A549 (cell line): ENCODE results near the gene ATP13A1. TPM values are rescaled to one million over a fixed set of nuclear protein-coding genes. Genes with fewer than 3 reads are reported as not detected.

ENCODE experiments used
- ATAC-seq, 2 experiments: fragments of 200-7000 bp in 1 of 2; fragments of >200 bp in 1 of 2; cut with Nextera tagmentation in 1 of 2; cut with Tn5 transposase in 1 of 2; 3 replicates each; pipeline versions ENCODE4 v1.8.0 to v1.9.1; 2018 to 2020; ENCODE audit warnings: mild to moderate bottlenecking in 1 of 2, moderate library complexity in 1 of 2
- CTCF ChIA-PET: fragments of 300-600 bp; sonication (Branson Sonifier 250); formaldehyde crosslinking; extraction: SDS; loops from one replicate; lab custom pipeline; 2021; ENCODE audit warnings: antibody characterized with exemption, inconsistent platforms; lab: Yijun Ruan, JAX
- POLR2A ChIA-PET: fragments of 350-600 bp; formaldehyde crosslinking; extraction: SDS; loops from one replicate; lab custom pipeline; 2021; ENCODE audit warnings: antibody characterized with exemption, inconsistent platforms; lab: Yijun Ruan, JAX
- DNase-seq, 2 experiments: peaks; one replicate each; pipeline versions ENCODE4 v3.0.0 to v3.0.0-alpha.2; 2011 to 2016; ENCODE audit warnings: low read depth in 1 of 2, low spot score in 1 of 2
- FAIRE-seq: peaks from 2 replicates; lab custom pipeline; 2011; peaks lifted over from hg19 to GRCh38; lab: Jason Lieb, UNC
- H3K27ac ChIP-seq, 2 experiments: fragments of >200 bp; sonication (Bioruptor Twin); formaldehyde crosslinking; 3 replicates each; pipeline ENCODE4 v1.5.1; 2016 to 2017
- H3K4me1 ChIP-seq: fragments of >200 bp; sonication (Bioruptor Twin); formaldehyde crosslinking; 3 replicates; pipeline ENCODE4 v1.6.1; 2016
- H3K4me2 ChIP-seq: fragments of >200 bp; sonication (Bioruptor Twin); formaldehyde crosslinking; 3 replicates; pipeline ENCODE4 v1.6.1; 2016
- H3K4me3 ChIP-seq: fragments of >200 bp; sonication (Bioruptor Twin); formaldehyde crosslinking; 3 replicates; pipeline ENCODE4 v1.5.1; 2016
- H3K9me3 ChIP-seq: fragments of >200 bp; sonication (Bioruptor Twin); formaldehyde crosslinking; 3 replicates; pipeline ENCODE4 v1.6.1; 2016
- ATOH8 ChIP-seq: fragments of 250-450 bp; sonication (Bioruptor Pico); IDR thresholded peaks from 2 replicates; pipeline ENCODE4 v1.5.0; 2020; ENCODE audit warnings: low read depth, mild to moderate bottlenecking, moderate library complexity
- E2F6 ChIP-seq: IDR thresholded peaks from 2 replicates; pipeline ENCODE4 v1.6.1; 2012; ENCODE audit warnings: low read depth, borderline replicate concordance
- ELK1 ChIP-seq: fragments of 150-350 bp; IDR thresholded peaks from 2 replicates; pipeline ENCODE4 v1.6.1; 2014; ENCODE audit warnings: low read depth, mild to moderate bottlenecking, low read length
- EP300 ChIP-seq, 2 experiments: fragments of >200 bp; sonication (Bioruptor Twin); formaldehyde crosslinking; IDR thresholded peaks; 2 replicates in 1 of 2; 3 replicates in 1 of 2; pipeline ENCODE4 v1.6.1; 2016 to 2017
- ESRRA ChIP-seq: fragments of 150-350 bp; IDR thresholded peaks from 2 replicates; pipeline ENCODE4 v1.6.1; 2014; ENCODE audit warnings: mild to moderate bottlenecking, low read length, borderline replicate concordance
- GATA3 ChIP-seq: IDR thresholded peaks from 2 replicates; pipeline ENCODE4 v1.6.1; 2012; ENCODE audit warnings: borderline replicate concordance
- HDAC2 ChIP-seq: fragments of 200-600 bp; sonication (generic); IDR thresholded peaks from 2 replicates; pipeline ENCODE4 v1.6.1; 2016
- HOXB5 ChIP-seq: fragments of 250-450 bp; sonication (Bioruptor Pico); IDR thresholded peaks from 2 replicates; pipeline ENCODE4 v1.5.0; 2020; ENCODE audit warnings: mild to moderate bottlenecking, moderate library complexity
- JUNB ChIP-seq: fragments of >200 bp; sonication (Bioruptor Twin); formaldehyde crosslinking; IDR thresholded peaks from 2 replicates; pipeline ENCODE4 v1.6.1; 2016
- KDM1A ChIP-seq: fragments of 200-600 bp; sonication (generic); IDR thresholded peaks from 2 replicates; pipeline ENCODE4 v1.6.1; 2016; ENCODE audit warnings: low read depth, mild to moderate bottlenecking
- MAX ChIP-seq: IDR thresholded peaks from 2 replicates; pipeline ENCODE4 v1.6.1; 2012
- MAZ ChIP-seq: fragments of 150-350 bp; IDR thresholded peaks from 2 replicates; pipeline ENCODE4 v1.6.1; 2014; ENCODE audit warnings: antibody characterized with exemption, low read depth, low read length, borderline replicate concordance
- NFE2L2 ChIP-seq: fragments of 150-350 bp; conservative IDR thresholded peaks from 2 replicates; pipeline ENCODE4 v1.6.1; 2014; ENCODE audit warnings: low read length
- PBX3 ChIP-seq: IDR thresholded peaks from 2 replicates; pipeline ENCODE4 v1.6.1; 2012
- POLR2A ChIP-seq: IDR thresholded peaks from 2 replicates; pipeline ENCODE4 v1.6.1; 2012; ENCODE audit warnings: mild to moderate bottlenecking, low read length
- RFX5 ChIP-seq: fragments of 450-650 bp; IDR thresholded peaks from 2 replicates; pipeline ENCODE4 v1.7.1; 2014; ENCODE audit warnings: antibody characterized with exemption, mild to moderate bottlenecking, moderate library complexity
- RNF2 ChIP-seq: fragments of 200-600 bp; sonication (generic); IDR thresholded peaks from 2 replicates; pipeline ENCODE4 v1.6.1; 2016; ENCODE audit warnings: low read depth, mild to moderate bottlenecking, antibody characterized with exemption, moderate library complexity, borderline replicate concordance
- SMC3 ChIP-seq: fragments of >200 bp; sonication (Bioruptor Twin); formaldehyde crosslinking; IDR thresholded peaks from 3 replicates; pipeline ENCODE4 v1.6.1; 2018; ENCODE audit warnings: inconsistent platforms
- ZFP36 ChIP-seq: fragments of 450-650 bp; IDR thresholded peaks from 2 replicates; pipeline ENCODE4 v1.6.1; 2014; ENCODE audit warnings: borderline replicate concordance; ENCODE audit not compliant: partially characterized antibody
- WGBS: methylation state at CpG from one replicate; pipeline ENCODE4 v1.1.6; 2017; ENCODE audit errors: missing lambda C conversion rate; 5-methylcytosine and 5-hydroxymethylcytosine counted together
- polyA plus RNA-seq, 4 experiments: library from polyadenylated mRNA; depleted of rRNA in 3 of 4; stranded (reverse); fragments of >200 nt; fragmentation: RNase III in 1 of 4; extraction: RNeasy Plus Mini Kit Qiagen cat#74134 plus additional on column Dnase treatment in 1 of 4; gene quantifications; 2 replicates in 3 of 4; 3 replicates in 1 of 4; pipeline ENCODE4 v1.2.3, GENCODE V29; 2011 to 2017

The ATP13A1 gene
- polyA plus RNA-seq, 2 of the 4 experiments (the other 2 are of a cell fraction): 10.8 to 30.1 TPM

- DNase-seq (no peak), ATAC-seq (no peak), FAIRE-seq (no peak)
- H3K27ac ChIP-seq: no peak overlapping the region
- TF ChIP-seq ESRRA (no peak), MAZ (no peak), ATOH8 (no peak), ELK1 (no peak), RFX5 (no peak), JUNB (no peak), HDAC2 (no peak)
- H3K4me2 ChIP-seq: peak overlapping the region; percentile 72
- 94% methylated on average over 18 of the region's 18 CpGs for WGBS
- 0 out of 3 replicates have a peak, but pooled peaks cover 5% of the 10 kb centered on the region for H3K9me3 ChIP-seq
- H3K4me1 ChIP-seq: peaks cover 8% of the 10 kb centered on the region; the same call in 1 of the 3 replicates
- no peak overlapping the region for H3K4me3 ChIP-seq
- ChIA-PET CTCF (interaction anchor here (1.0 to 2.2 kb wide), 3 partner anchors 8 to 130 kb away, joined by 3 to 8 read pairs (median 3); partner anchors contain the start of gene GMIP), POLR2A (no interaction called here)
These were observed 1.7 kb downstream of the ATP13A1 start for GRCh38 chr19:19661675-19662251.

GRCh38 chr19:19661141-19661674 lies 2.3 kb downstream of the ATP13A1 start:
- peaks cover 8% of the 10 kb centered on the region; the same call in 1 of the 3 replicates for H3K4me1 ChIP-seq
- POLR2A ChIA-PET: interaction anchor here (0.5 kb wide), 1 partner anchor 38 kb away, joined by 5 read pairs; no protein-coding TSS in a partner anchor
- no peak for FAIRE-seq
- H3K4me3 ChIP-seq: no peak overlapping the region
- TF ChIP-seq EP300 (IDR thresholded peaks at IDR 0.05): no peak
- no peak for TF ChIP-seq POLR2A
- TF ChIP-seq GATA3: no peak
- TF ChIP-seq, all 56 proteins: peak for 0
- DNase-seq: no peak
- Histone ChIP-seq H3K9me3 (0 out of 3 replicates have a peak, but pooled peaks cover 5% of the 10 kb centered on the region), H3K4me2 (no peak overlapping the region), H3K27ac (no peak overlapping the region)
- ATAC-seq: no peak
- CTCF ChIA-PET: interaction anchor here (2.2 kb wide), 1 partner anchor 17 kb away, joined by 8 read pairs; the partner anchor contains the start of gene GMIP
- WGBS: 89% methylated on average over 10 of the region's 10 CpGs

GRCh38 chr19:19659646-19660245 lies 3.7 kb downstream of the ATP13A1 start:
- H3K4me3 ChIP-seq: no peak overlapping the region
- H3K27ac ChIP-seq: no peak overlapping the region
- no peaks in the 10 kb centered on the region for H3K9me3 ChIP-seq
- H3K4me2 ChIP-seq: no peak overlapping the region
- DNase-seq: no peak
- no peak for TF ChIP-seq MAX
- no peak for TF ChIP-seq RNF2
- TF ChIP-seq KDM1A: no peak
- TF ChIP-seq SMC3: no peak
- no peak for TF ChIP-seq ZFP36
- no peak for TF ChIP-seq E2F6
- no peak for TF ChIP-seq NFE2L2
- TF ChIP-seq ELK1: no peak
- no peak for TF ChIP-seq PBX3
- TF ChIP-seq HOXB5 (CRISPR knock-in tag): no peak
- TF ChIP-seq, all 56 proteins: peak for 0
- CTCF ChIA-PET: interaction anchor here (1.6 to 2.5 kb wide), 4 partner anchors 9 to 127 kb away, joined by 4 to 11 read pairs (median 6); partner anchors contain the start of gene GMIP
- no peak for ATAC-seq
- H3K4me1 ChIP-seq: peaks cover 8% of the 10 kb centered on the region; the same call in 1 of the 3 replicates
- POLR2A ChIA-PET: no interaction called here
- no peak for FAIRE-seq
- 92% methylated on average over 14 of the region's 17 CpGs for whole genome bisulfite sequencing
